DOHH2 (cell line): ENCODE results near the gene SLC39A13.

ENCODE experiments used
- CTCF ChIP-seq: fragments of 200-600 bp; sonication (generic); IDR thresholded peaks from one replicate; pipeline ENCODE4 v1.5.1; 2014; ENCODE audit warnings: antibody characterized with exemption, mild to moderate bottlenecking, low read depth, low read length; ENCODE audit not compliant: poor library complexity, severe bottlenecking
- EZH2phosphoT487 ChIP-seq: fragments of 200-600 bp; sonication (generic); IDR thresholded peaks from 2 replicates; pipeline ENCODE4 v1.6.1; 2017; ENCODE audit warnings: borderline replicate concordance, mild to moderate bottlenecking, antibody characterized with exemption, low read length, moderate library complexity, mixed read lengths

GRCh38 chr11:47460571-47461235 is 52.3 kb downstream of the SLC39A13 start:
- TF ChIP-seq CTCF (no peak), EZH2phosphoT487 (no peak)
